Measurements from ENCODE around the gene SNX8.

Gene SNX8

GRCh38 chr7:2219136-2219535, 95.1 kb downstream of the SNX8 start:
- no peak for DNase-seq

DNA sequence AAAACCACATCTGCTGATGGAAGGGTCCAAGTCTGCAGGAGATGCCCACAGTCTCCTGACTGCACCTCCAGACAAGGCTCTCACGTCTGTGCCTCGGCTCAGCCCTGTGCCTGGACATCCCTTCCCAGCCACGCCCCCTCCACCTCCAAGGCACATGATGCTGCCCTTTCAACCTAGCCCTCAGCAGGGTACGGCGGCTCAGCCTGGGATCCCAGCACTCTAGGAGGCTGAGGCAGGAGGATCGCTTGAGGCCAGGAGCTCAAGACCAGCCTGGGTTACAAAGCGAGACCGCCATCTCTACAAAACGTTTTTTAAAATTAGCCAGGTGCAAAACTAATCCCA, 95.8 kb downstream of the SNX8 start:
- no peak for DNase-seq

GRCh38 chr7:2217716-2218443, 96.4 kb downstream of the SNX8 start:
- no peak for DNase-seq

DNA sequence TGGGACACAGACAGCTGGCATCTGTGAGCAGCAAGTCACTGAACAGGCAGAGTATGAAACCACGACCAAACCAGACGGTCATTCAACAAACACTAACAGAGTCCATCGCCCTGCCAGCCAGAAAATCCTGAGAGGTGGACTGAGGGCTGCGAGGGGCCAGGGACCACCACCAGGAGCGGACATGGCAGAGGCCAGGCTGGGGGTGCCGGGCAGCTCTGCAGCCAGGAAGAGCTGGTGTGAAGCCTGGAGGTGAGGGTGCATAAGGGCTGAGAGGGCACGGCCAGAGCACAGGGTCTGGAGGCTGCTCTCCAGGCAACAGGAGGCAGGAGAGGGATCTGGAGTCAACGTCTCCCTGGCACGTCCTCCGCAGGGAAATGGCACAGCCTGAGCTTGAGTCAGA, 97.0 kb downstream of the SNX8 start:
- DNase-seq = no peak

DNA sequence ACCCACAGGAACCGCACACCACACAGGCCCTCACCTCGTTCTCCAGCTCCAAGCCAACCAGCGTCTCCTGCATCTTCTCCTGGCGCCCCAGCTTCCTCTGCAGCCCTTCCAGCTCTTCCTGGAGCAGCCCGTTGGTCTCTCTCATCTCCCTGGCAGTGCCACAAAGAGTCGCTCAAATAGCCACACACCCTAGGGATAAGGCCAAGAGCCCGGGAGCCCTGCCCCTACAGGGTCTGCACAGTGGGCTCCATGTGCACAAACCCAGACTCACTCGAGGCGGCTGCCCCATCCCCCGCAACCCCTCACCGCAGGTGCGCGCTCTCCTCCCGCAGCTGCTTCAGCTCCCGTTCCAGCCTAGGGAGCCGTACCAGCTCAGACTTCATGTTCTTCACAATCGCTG, 98.4 kb downstream of the SNX8 start:
- no peak for DNase-seq

GRCh38 chr7:2214636-2215035, 99.6 kb downstream of the SNX8 start:
- DNase-seq = no peak

DNA sequence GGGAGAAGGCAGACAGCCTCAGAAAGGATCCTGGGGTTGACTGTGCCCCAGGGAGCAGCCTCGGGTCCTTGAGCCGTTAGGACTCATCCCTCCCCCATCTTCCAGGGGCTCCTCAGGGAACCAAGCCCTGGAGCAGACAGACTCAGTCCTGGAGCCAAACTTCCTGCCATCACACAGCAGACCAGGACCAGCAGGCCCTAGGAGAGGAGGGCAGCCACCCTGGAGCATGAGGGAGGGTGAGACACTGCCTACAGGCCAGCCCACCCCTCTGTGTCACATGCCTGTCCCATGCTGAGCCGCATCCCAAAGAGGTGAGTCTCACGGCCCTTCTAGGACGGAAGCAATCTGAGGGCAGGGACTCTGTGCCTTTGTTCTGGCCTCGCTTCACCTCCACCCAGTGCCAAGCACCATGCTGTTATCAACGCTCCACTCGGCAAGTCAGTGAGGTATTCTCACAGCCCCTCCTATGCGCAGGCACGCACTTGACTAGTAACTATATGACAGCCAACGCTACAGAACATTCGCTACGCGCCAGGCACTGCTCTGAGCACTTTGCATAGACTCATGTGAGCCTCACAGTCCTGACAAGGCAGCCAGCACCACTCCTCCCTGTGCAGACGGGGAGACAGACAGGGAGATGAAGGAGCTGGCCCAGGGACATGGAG, 100.6 kb downstream of the SNX8 start:
- no peak for DNase-seq

DNA sequence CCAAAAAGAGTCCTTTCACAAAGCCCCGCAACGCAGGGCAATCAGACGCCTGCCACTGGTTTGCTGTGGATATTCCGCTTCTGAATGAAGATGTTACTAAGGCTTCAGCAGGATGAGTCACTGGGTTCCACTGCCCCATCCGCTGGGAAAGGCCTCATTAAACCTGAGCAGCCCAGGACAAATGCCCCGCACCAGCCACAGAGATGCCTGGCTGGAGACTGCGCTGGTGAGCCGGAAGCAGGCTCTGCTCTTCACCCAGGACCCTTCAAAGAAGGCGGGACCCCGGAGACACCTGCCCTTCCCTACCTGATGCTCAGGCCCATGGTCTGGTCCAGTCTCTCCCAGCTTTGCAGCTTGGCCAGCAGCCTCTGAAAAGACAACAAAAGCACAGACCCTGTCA, 101.3 kb downstream of the SNX8 start:
- no peak for DNase-seq

- no peak for DNase-seq
Measured at GRCh38 chr7:2211926-2212325, 102.3 kb downstream of the SNX8 start.

GRCh38 chr7:2211259-2211880, 102.9 kb downstream of the SNX8 start:
- DNase-seq = no peak

- DNase-seq = no peak
Measured at GRCh38 chr7:2210551-2211258, 103.5 kb downstream of the SNX8 start.

GRCh38 chr7:2209961-2210323, 104.3 kb downstream of the SNX8 start:
- DNase-seq = no peak

GRCh38 chr7:2209146-2209960, 104.9 kb downstream of the SNX8 start:
- DNase-seq = peak; percentile 21

GRCh38 chr7:2208712-2209111, 105.5 kb downstream of the SNX8 start:
- DNase-seq = no peak

DNA sequence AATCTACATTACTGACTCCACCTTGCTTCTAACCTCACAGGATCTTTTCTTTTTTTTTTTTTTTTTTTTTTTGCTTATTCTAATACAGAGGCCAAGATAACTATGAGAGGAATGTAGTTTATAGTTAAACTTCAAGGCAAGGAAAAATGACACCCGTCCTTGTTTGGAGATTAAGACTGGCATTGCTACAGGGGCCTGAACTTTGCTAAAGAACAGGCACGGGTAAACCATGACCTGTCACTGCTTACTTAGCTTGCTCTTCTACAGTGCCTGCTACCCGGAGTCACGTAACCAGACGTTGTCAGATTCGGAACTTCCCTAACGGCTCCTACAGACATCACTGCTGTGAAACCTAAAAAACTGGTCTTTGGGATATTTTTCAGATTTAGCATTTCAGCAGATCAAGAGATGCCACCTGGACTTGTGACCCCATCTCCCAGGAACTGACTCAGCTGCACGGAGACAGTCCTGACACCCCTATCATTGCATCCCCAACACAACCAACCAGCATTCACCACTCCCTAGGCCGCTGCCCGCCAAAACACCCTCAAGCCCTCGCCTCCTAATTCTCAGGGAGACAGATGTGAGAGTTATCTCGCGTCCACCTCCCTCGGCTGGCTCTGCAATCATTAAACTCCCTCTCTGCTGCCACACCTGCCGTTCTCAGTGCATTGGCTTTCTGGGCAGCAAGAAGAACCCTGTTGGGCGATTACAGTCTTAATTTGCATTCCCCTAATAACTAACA, 109.0 kb downstream of the SNX8 start:
- no peak for DNase-seq

DNA sequence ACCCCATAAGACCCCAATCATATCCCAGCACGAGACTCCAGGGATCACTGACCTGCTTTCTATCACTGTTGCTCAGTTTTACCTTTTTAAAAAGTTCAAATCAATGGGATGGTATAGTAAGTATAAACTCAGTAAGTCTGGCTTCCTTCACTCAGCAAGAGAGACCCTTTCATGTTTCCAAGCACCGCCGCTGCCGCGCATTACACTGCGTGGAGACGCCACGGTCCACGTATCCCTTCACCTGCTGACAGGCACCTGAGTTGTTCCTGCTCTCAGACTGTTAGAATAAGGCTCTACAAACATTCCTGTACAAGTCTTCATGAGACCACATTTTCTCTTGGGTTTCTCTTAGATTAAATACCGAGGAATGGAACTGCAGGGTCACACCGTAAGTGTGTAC, 109.8 kb downstream of the SNX8 start:
- no peak for DNase-seq

DNA sequence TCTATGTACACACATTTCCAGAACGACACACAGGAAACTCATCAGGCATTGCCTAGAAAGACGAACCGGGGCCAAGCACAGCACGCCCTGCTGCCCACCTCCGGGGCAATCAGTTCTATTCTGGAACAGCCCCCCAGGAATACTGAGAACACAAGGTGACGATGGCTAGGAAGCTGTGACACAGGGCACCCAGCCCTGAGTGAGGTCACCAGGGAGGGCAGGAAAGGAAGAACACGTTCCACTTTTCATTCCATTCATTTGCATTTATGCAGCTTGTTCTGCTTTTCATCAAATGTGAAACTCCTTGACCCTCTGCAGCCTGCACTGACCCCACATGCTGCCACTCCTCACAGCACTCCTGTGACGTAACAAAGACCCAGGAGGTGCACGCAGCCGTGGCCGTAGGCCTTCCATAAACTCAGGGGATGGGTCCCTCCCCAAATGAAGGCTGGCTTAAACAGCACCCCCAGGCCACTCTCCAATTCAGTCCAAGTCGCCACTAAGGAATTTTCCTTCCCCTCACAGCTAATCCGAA, 110.4 kb downstream of the SNX8 start:
- DNase-seq = no peak

DNA sequence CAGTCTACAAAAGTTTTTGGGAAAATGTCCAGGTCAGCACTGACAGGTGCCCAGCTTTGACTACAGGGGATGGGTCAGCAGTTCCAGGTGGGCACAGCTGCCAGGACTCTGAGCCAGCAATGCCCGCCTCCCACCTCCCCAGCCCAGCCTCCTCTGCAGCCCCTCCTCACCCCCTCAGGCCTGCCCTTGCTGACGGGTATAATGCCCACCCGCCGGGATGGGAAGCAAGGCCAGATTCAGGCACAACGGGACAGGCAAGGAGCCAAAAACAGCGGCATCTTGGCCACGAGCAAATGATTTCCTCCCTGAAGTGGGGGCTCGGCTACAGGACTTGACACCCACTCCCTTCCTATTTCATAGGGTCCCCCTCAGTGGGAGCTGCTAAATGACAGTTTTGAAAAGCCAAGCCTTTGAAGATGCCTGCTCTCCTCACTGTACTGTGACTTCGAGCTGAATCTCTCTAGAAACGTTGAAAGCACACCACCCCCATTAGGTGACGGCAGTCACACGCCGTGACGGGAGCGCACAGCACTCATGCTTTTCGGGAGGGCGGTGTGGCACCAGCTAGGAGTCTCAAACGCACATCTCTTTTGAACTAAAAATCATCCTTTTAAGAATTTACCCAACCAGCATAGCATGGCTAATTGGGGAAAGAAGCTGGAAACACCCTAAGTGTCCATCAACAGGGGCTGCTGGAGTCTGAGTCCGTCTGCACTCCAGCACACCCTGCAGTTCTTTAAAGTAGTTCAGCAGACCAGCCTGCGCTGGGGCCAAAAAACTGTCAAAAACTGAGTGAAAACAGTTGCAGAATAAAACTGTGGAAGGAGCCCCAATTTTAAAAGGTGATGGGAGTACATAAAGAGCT, 111.1 kb downstream of the SNX8 start:
- no peak for DNase-seq

DNA sequence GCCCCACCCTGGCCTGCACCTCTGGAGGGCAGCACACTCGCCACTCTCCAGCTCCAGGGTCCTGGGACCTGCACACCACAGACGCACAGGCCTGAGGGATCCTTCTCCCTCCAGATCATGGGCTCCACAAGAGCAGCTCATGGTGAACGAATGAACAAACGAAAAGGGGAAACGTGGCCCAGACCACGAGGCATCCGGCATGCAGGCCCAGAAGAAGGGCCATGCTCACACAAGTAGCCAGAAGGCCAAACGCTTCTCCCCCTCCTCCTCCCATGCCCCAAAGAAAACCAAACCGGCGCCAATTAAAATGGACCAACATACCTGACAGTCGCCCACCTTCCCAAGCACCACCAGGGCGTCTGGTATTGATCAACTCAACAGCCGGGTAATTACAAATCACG, 111.9 kb downstream of the SNX8 start:
- no peak for DNase-seq

All from DMS 273 treated with DMSO at 0.1 percent for 48 hours (cell line).